GM15510 (cell line): ENCODE measurements around the gene TARBP1.

Experiments used
- POLR2A ChIP-seq: IDR thresholded peaks from 3 replicates; pipeline ENCODE4 v1.6.1; 2011; ENCODE audit warnings: borderline replicate concordance; ENCODE audit not compliant: insufficient read length; ENCODE audit errors: extremely low read depth

The TARBP1 gene

GRCh38 chr1:234400773-234401172, 78.2 kb downstream of the TARBP1 start:
- TF ChIP-seq POLR2A = no peak

GRCh38 chr1:234398849-234399381, 80.1 kb downstream of the TARBP1 start:
- no peak for TF ChIP-seq POLR2A

- TF ChIP-seq POLR2A = no peak
These were observed 81.2 kb downstream of the TARBP1 start for GRCh38 chr1:234397732-234398131.

- no peak for TF ChIP-seq POLR2A
These were observed 82.1 kb downstream of the TARBP1 start for GRCh38 chr1:234396871-234397270.

- no peak for TF ChIP-seq POLR2A
These were observed 82.9 kb downstream of the TARBP1 start for GRCh38 chr1:234396092-234396491.

- no peak for TF ChIP-seq POLR2A
These were observed 83.7 kb downstream of the TARBP1 start for GRCh38 chr1:234395297-234395696.

GRCh38 chr1:234393190-234393589, 85.8 kb downstream of the TARBP1 start:
- TF ChIP-seq POLR2A = no peak

GRCh38 chr1:234388094-234388493, 90.9 kb downstream of the TARBP1 start:
- no peak for TF ChIP-seq POLR2A

- TF ChIP-seq POLR2A = no peak
These were observed 92.9 kb downstream of the TARBP1 start for GRCh38 chr1:234386122-234386521.

GRCh38 chr1:234381699-234382555, 97.1 kb downstream of the TARBP1 start:
- no peak for TF ChIP-seq POLR2A

- no peak for TF ChIP-seq POLR2A
These were observed 103.3 kb downstream of the TARBP1 start for GRCh38 chr1:234375672-234376071.

- TF ChIP-seq POLR2A = no peak
These were observed 105.1 kb downstream of the TARBP1 start for GRCh38 chr1:234373959-234374254.

GRCh38 chr1:234373064-234373958, 105.7 kb downstream of the TARBP1 start, which contains the start of gene COA6:
TSS of gene COA6 (plus strand) at chr1:234373456. CDS start at chr1:234373467, 11 bp downstream.
- TF ChIP-seq POLR2A = peak; percentile 81

- no peak for TF ChIP-seq POLR2A
These were observed 106.8 kb downstream of the TARBP1 start for GRCh38 chr1:234372011-234372757.
